Vagina (tissue), 2 donors: ENCODE data around the gene SLC9A1. TPM values are rescaled to one million over a fixed set of nuclear protein-coding genes. Genes with fewer than 3 reads are reported as not detected.

Experiments
- DNase-seq, 2 donors: peaks; one replicate each; pipeline ENCODE4 v3.0.0-alpha.2; 2017; ENCODE audit errors: extremely low spot score in 2 of 2
- H3K27ac ChIP-seq: fragments of 200-600 bp; sonication (generic); one replicate; pipeline ENCODE4 v1.5.1; 2019
- H3K27me3 ChIP-seq: fragments of 200-600 bp; sonication (generic); one replicate; pipeline ENCODE4 v1.5.1; 2019
- H3K36me3 ChIP-seq, 2 donors: fragments of 200-600 bp; sonication (generic); one replicate each; pipeline ENCODE4 v1.5.1; 2017 to 2019
- H3K4me1 ChIP-seq: fragments of 200-600 bp; sonication (generic); one replicate; pipeline ENCODE4 v1.5.1; 2019
- H3K4me3 ChIP-seq, 2 donors: fragments of 200-600 bp; sonication (generic); 1 replicate in 1 of 2; 2 replicates in 1 of 2; pipeline ENCODE4 v1.5.1; 2016 to 2019
- H3K9me3 ChIP-seq: fragments of 200-600 bp; sonication (generic); one replicate; pipeline ENCODE4 v1.5.1; 2019
- CTCF ChIP-seq, 3 experiments: fragments of 450-650 bp in 2 of 3; fragments of 200-600 bp in 1 of 3; sonication (generic) in 1 of 3; IDR thresholded peaks; one replicate each; pipeline ENCODE4 v1.5.1; 2017 to 2019; ENCODE audit warnings: antibody characterized with exemption in 3 of 3, mild to moderate bottlenecking in 2 of 3, moderate library complexity in 2 of 3
- POLR2A ChIP-seq, 2 donors: fragments of 450-650 bp; IDR thresholded peaks; one replicate each; pipeline ENCODE4 v1.6.1; 2017; ENCODE audit warnings: antibody characterized with exemption in 2 of 2, mild to moderate bottlenecking in 2 of 2, moderate library complexity in 2 of 2
- POLR2AphosphoS5 ChIP-seq, 2 donors: sonication (generic); formaldehyde crosslinking; IDR thresholded peaks; one replicate each; pipeline ENCODE4 v1.9.0; 2017; ENCODE audit warnings: antibody characterized with exemption in 2 of 2, mild to moderate bottlenecking in 2 of 2, low read depth in 1 of 2; ENCODE audit not compliant: insufficient read depth in 1 of 2
- intact Hi-C: fragments of 100-400 bp; cut with DNase I; formaldehyde crosslinking; loops from one replicate; pipeline ENCODE4 v1.15.1; 2023
- total RNA-seq: library from RNA; depleted of rRNA; stranded (reverse); fragments of >200 nt; gene quantifications from one replicate; pipeline ENCODE4 v1.2.3, GENCODE V29; 2016

SLC9A1 gene
- total RNA-seq, 1 donor from 2014 or later: 10.6 TPM

- Histone ChIP-seq H3K4me1 (peaks cover 87% of the 10 kb centered on the region), H3K36me3 (no peaks in the 10 kb centered on the region), H3K27ac (no peak overlapping the region), H3K4me3 (no peak overlapping the region), H3K27me3 (no peaks in the 10 kb centered on the region), H3K9me3 (no peaks in the 10 kb centered on the region)
- DNase-seq: no peak
- intact Hi-C loops: no loop called here
- TF ChIP-seq CTCF (IDR thresholded peaks at IDR 0.05) (no peak), POLR2A (IDR thresholded peaks at IDR 0.05) (no peak), POLR2AphosphoS5 (IDR thresholded peaks at IDR 0.05; ENCODE audit: insufficient read depth in 1 of 2, low read depth in 1 of 2) (no peak)
Observed at GRCh38 chr1:27142464-27142863, 12.5 kb downstream of the SLC9A1 start.

- Histone ChIP-seq H3K4me3 (no peak overlapping the region), H3K27me3 (no peaks in the 10 kb centered on the region), H3K4me1 (peaks cover 96% of the 10 kb centered on the region), H3K27ac (no peak overlapping the region), H3K36me3 (no peaks in the 10 kb centered on the region), H3K9me3 (no peaks in the 10 kb centered on the region)
- intact Hi-C loops: no loop called here
- TF ChIP-seq POLR2A (IDR thresholded peaks at IDR 0.05) (no peak), CTCF (IDR thresholded peaks at IDR 0.05) (no peak), POLR2AphosphoS5 (IDR thresholded peaks at IDR 0.05; ENCODE audit: insufficient read depth in 1 of 2, low read depth in 1 of 2) (no peak)
- no peak for DNase-seq
Observed at GRCh38 chr1:27141266-27142003, 13.5 kb downstream of the SLC9A1 start.

GRCh38 chr1:27139980-27140379 lies 14.9 kb downstream of the SLC9A1 start:
- H3K4me1 ChIP-seq: peaks cover 90% of the 10 kb centered on the region
- no peak for TF ChIP-seq CTCF (IDR thresholded peaks at IDR 0.05)
- TF ChIP-seq POLR2AphosphoS5 (IDR thresholded peaks at IDR 0.05; ENCODE audit: insufficient read depth in 1 of 2, low read depth in 1 of 2): no peak
- TF ChIP-seq POLR2A (IDR thresholded peaks at IDR 0.05): no peak
- H3K9me3 ChIP-seq: no peaks in the 10 kb centered on the region
- no peaks in the 10 kb centered on the region for H3K36me3 ChIP-seq
- no peak overlapping the region for H3K4me3 ChIP-seq
- no peak for DNase-seq
- H3K27ac ChIP-seq: no peak overlapping the region
- intact Hi-C loops: no loop called here
- no peaks in the 10 kb centered on the region for H3K27me3 ChIP-seq

GRCh38 chr1:27138927-27139326 lies 16.0 kb downstream of the SLC9A1 start:
- H3K4me1 ChIP-seq: peaks cover 79% of the 10 kb centered on the region
- H3K36me3 ChIP-seq: no peaks in the 10 kb centered on the region
- H3K9me3 ChIP-seq: no peaks in the 10 kb centered on the region
- no peaks in the 10 kb centered on the region for H3K27me3 ChIP-seq
- H3K27ac ChIP-seq: peak overlapping the region; percentile 59
- no peak for TF ChIP-seq POLR2A (IDR thresholded peaks at IDR 0.05)
- DNase-seq: no peak
- H3K4me3 ChIP-seq: no peak overlapping the region
- intact Hi-C loops: no loop called here

- H3K4me3 ChIP-seq: no peak overlapping the region
- H3K9me3 ChIP-seq: no peaks in the 10 kb centered on the region
- H3K27me3 ChIP-seq: no peaks in the 10 kb centered on the region
- DNase-seq: no peak
- peak overlapping the region; percentile 59 for H3K27ac ChIP-seq
- intact Hi-C loops: no loop called here
- peaks cover 73% of the 10 kb centered on the region for H3K4me1 ChIP-seq
- no peaks in the 10 kb centered on the region for H3K36me3 ChIP-seq
- no peak for TF ChIP-seq POLR2A (IDR thresholded peaks at IDR 0.05)
- TF ChIP-seq POLR2AphosphoS5 (IDR thresholded peaks at IDR 0.05; ENCODE audit: insufficient read depth in 1 of 2, low read depth in 1 of 2): no peak
- no peak for TF ChIP-seq CTCF (IDR thresholded peaks at IDR 0.05)
Observed at GRCh38 chr1:27138368-27138767, 16.6 kb downstream of the SLC9A1 start.
